WTC11 (cell line): ENCODE measurements around the gene FRAT2.

Experiments used
- AFF4 ChIP-seq: sonication (generic); formaldehyde crosslinking; IDR thresholded peaks from 2 replicates; pipeline ENCODE4 v1.8.1; 2023; ENCODE audit warnings: mild to moderate bottlenecking, missing genetic modification reagents, borderline replicate concordance
- ERG ChIP-seq: fragments of 250-450 bp; sonication (Bioruptor Pico); IDR thresholded peaks from 2 replicates; pipeline ENCODE4 v1.8.0; 2021; ENCODE audit warnings: mild to moderate bottlenecking
- MAX ChIP-seq: sonication (generic); formaldehyde crosslinking; IDR thresholded peaks from 2 replicates; pipeline ENCODE4 v1.8.0; 2022; ENCODE audit warnings: mild to moderate bottlenecking, missing genetic modification reagents
- PRDM15 ChIP-seq: sonication (generic); formaldehyde crosslinking; IDR thresholded peaks from 2 replicates; pipeline ENCODE4 v1.8.0; 2022; ENCODE audit warnings: missing genetic modification reagents
- SP1 ChIP-seq: sonication (generic); formaldehyde crosslinking; conservative IDR thresholded peaks from 2 replicates; pipeline ENCODE4 v1.8.1; 2022; ENCODE audit warnings: missing genetic modification reagents
- TP53 ChIP-seq: sonication (generic); formaldehyde crosslinking; IDR thresholded peaks from 2 replicates; pipeline ENCODE4 v1.8.1; 2023; ENCODE audit warnings: mild to moderate bottlenecking, missing genetic modification reagents

- TF ChIP-seq SP1 (no peak), TP53 (no peak), ERG (no peak), AFF4 (CRISPR knock-in tag) (no peak), MAX (CRISPR knock-in tag) (no peak), PRDM15 (CRISPR knock-in tag) (no peak)
These were observed 48.6 kb upstream of the FRAT2 start for GRCh38 chr10:97383159-97383558.
